MG63 (cell line): ENCODE results near the gene PFKFB3. TPM values are rescaled to one million over a fixed set of nuclear protein-coding genes. Genes with fewer than 3 reads are reported as not detected.

Experiments used
- DNase-seq: peaks from one replicate; pipeline ENCODE4 v3.0.0-alpha.2; 2020
- H3K27me3 ChIP-seq: fragments of 250-450 bp; sonication (Bioruptor Pico); 2 replicates; pipeline ENCODE4 v1.5.1; 2020; ENCODE audit warnings: mild to moderate bottlenecking, moderate library complexity
- H3K36me3 ChIP-seq: fragments of 250-450 bp; sonication (Bioruptor Pico); 2 replicates; pipeline ENCODE4 v1.5.1; 2020; ENCODE audit warnings: mild to moderate bottlenecking, moderate library complexity
- H3K4me3 ChIP-seq: fragments of 250-450 bp; sonication (Bioruptor Pico); 2 replicates; pipeline ENCODE4 v1.5.1; 2020; ENCODE audit warnings: mild to moderate bottlenecking, moderate library complexity
- H3K9me3 ChIP-seq: fragments of 250-450 bp; sonication (Bioruptor Pico); 2 replicates; pipeline ENCODE4 v1.5.1; 2020; ENCODE audit warnings: mild to moderate bottlenecking, moderate library complexity
- total RNA-seq: library from RNA; depleted of rRNA; stranded (reverse); fragments of >200 nt; shearing (Covaris generic); gene quantifications from 2 replicates; pipeline ENCODE4 v1.2.3, GENCODE V29; 2014; ENCODE audit warnings: low replicate concordance

Gene PFKFB3
- total RNA-seq, 1 experiment from 2014 or later = 7.8 TPM

GRCh38 chr10:6208799-6209235, 6.1 kb downstream of the PFKFB3 start:
- no peak for DNase-seq
- H3K36me3 ChIP-seq = peaks cover 2% of the 10 kb centered on the region
- no peaks in the 10 kb centered on the region for H3K27me3 ChIP-seq
- no peaks in the 10 kb centered on the region for H3K9me3 ChIP-seq
- no peak overlapping the region for H3K4me3 ChIP-seq

- no peaks in the 10 kb centered on the region for H3K27me3 ChIP-seq
- H3K36me3 ChIP-seq = peaks cover 11% of the 10 kb centered on the region
- H3K4me3 ChIP-seq = no peak overlapping the region
- no peaks in the 10 kb centered on the region for H3K9me3 ChIP-seq
- DNase-seq = no peak
These were observed 8.6 kb downstream of the PFKFB3 start for GRCh38 chr10:6211341-6211670.

DNA sequence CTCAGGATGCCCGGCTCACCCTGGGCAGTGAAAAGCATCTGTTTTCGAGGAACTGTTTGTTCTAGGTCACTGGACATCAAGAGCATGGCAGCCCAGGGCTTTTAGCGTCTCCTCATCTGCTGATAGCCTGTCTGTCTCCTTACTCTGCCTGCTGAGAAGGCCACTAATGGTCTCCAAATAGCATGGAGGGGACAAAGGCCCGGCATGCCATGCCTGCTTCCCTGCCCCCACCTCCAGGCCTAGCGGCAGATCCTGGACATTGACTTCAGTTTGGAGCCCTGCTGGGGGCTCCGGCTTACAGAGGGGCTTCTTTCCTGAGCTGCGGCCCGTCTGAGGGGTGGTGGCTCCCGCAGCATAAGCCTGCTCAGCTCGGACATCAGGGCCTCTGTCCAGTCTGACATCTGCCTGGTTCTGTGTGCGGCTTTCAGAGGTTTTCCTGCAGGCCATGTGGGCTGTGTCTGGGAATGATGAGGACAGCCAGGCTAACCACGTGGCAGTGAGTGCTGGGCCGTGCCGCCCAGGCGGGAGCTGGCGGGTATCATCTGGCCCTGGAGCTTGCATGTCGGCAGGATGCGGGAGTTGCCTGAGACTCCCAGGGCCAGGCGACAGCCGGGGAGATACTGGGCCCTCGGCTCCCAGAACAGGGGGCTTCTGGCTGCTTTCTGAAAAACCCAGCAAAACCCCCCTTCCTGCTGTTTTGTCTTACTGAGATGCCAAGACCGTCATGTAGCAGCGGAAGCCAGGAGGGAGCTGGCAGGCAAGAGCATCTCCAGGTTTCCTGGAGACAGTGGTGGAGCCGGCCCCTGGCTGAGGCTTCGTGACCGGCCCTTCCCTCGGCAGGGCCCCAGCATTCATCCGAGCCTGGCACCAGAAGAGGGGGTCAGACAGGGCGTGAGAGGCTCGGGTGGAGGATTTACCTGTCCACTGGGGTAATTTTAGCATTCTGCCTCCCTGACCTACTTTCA, 9.2 kb downstream of the PFKFB3 start:
- H3K9me3 ChIP-seq = no peaks in the 10 kb centered on the region
- no peak overlapping the region for H3K4me3 ChIP-seq
- no peak for DNase-seq
- no peaks in the 10 kb centered on the region for H3K27me3 ChIP-seq
- H3K36me3 ChIP-seq = peaks cover 15% of the 10 kb centered on the region

GRCh38 chr10:6212806-6213205, 10.1 kb downstream of the PFKFB3 start:
- Histone ChIP-seq H3K4me3 (no peak overlapping the region), H3K27me3 (no peaks in the 10 kb centered on the region), H3K36me3 (peaks cover 19% of the 10 kb centered on the region), H3K9me3 (no peaks in the 10 kb centered on the region)
- no peak for DNase-seq

DNA sequence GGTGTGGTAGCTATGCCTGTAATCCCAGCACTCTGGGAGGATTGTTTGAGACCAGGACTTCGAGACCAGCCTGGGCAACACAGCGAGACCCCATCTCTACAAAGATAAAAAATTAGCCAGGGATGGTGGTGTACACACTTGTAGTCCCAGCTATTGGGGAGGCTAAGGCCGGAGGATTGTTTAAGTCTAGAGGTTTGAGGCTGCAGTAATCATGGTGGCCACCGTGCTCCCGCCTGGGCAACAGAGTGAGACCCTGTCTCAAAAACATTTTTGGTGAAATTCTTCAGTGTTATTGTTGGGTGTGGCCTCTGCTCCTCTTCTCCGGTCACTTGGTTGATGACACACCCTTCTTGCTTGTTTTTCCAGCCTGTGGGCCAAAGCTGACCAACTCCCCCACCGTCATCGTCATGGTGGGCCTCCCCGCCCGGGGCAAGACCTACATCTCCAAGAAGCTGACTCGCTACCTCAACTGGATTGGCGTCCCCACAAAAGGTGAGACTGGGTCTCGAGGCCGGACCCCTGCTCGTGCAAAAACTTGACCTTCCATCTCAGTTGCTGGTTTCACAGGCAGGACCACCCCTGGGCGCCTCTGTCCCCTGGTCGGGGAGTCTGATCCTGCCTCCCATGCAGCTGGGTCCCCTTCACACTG, 10.6 kb downstream of the PFKFB3 start:
- no peak for DNase-seq
- Histone ChIP-seq H3K36me3 (peaks cover 22% of the 10 kb centered on the region), H3K27me3 (no peaks in the 10 kb centered on the region), H3K9me3 (no peaks in the 10 kb centered on the region), H3K4me3 (no peak overlapping the region)

GRCh38 chr10:6213908-6214307, 11.2 kb downstream of the PFKFB3 start:
- Histone ChIP-seq H3K27me3 (no peaks in the 10 kb centered on the region), H3K4me3 (no peak overlapping the region), H3K36me3 (peaks cover 26% of the 10 kb centered on the region), H3K9me3 (no peaks in the 10 kb centered on the region)
- no peak for DNase-seq

GRCh38 chr10:6214612-6215011, 11.9 kb downstream of the PFKFB3 start:
- no peaks in the 10 kb centered on the region for H3K9me3 ChIP-seq
- no peak for DNase-seq
- no peak overlapping the region for H3K4me3 ChIP-seq
- H3K36me3 ChIP-seq = peaks cover 33% of the 10 kb centered on the region
- H3K27me3 ChIP-seq = no peaks in the 10 kb centered on the region

DNA sequence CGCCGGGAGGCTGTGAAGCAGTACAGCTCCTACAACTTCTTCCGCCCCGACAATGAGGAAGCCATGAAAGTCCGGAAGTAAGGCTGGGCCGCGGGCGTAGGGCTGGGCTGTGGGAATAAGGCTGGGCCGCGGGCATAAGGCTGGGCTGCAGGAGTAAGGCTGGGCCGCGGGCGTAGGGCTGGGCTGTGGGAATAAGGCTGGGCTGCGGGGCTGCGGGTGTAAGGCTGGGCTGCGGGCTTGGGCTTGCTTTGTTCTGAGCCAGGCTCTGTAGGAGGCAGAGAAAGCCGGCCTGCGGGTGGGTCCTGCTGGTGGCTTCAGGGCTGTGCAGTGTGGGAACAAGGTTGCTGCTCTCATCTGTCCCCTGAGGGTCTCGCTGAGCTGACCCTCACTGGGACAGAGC, 12.5 kb downstream of the PFKFB3 start:
- Histone ChIP-seq H3K4me3 (no peak overlapping the region), H3K27me3 (no peaks in the 10 kb centered on the region), H3K36me3 (peaks cover 37% of the 10 kb centered on the region), H3K9me3 (no peaks in the 10 kb centered on the region)
- no peak for DNase-seq

DNA sequence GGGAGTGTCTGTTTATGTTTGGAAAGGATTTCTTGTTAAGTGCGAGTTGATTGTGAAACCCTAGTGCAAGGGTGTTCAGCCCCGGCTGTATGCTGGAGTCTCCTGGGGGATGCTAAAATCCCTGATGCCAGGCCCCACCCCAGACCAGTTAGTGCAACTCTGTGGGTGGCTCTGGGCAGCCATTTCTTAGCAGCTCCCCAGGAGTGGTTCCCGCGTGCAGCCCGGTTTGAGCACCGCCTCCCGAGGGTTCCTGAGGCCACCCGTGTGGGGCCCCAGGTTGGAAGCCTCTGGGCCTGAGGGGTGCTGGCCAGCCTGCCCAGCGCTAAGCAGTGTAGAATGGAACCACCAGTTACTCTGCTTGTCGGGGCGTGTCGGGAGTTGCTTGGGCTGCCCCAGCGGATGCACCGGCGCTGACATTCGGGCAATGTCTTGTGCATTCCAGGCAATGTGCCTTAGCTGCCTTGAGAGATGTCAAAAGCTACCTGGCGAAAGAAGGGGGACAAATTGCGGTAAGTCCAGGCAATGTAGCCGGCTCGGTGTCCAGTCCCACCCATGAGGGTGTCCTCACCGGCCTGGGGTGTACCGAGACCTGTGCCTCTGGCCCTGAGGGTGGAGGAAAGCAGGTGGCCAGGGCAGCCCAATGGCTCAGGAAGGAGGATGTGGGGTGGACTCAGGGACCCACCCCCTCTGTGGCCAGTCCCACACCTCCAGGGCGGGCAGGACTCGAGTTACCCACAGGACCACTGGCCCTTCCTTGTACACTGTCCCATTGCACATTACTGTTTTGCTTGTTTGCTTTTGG, 13.2 kb downstream of the PFKFB3 start:
- H3K27me3 ChIP-seq = no peaks in the 10 kb centered on the region
- no peak for DNase-seq
- H3K9me3 ChIP-seq = no peaks in the 10 kb centered on the region
- H3K4me3 ChIP-seq = no peak overlapping the region
- peaks cover 41% of the 10 kb centered on the region for H3K36me3 ChIP-seq

GRCh38 chr10:6216916-6217315, 14.2 kb downstream of the PFKFB3 start:
- Histone ChIP-seq H3K4me3 (no peak overlapping the region), H3K36me3 (peaks cover 44% of the 10 kb centered on the region), H3K27me3 (no peaks in the 10 kb centered on the region), H3K9me3 (no peaks in the 10 kb centered on the region)
- no peak for DNase-seq

- no peak for DNase-seq
- H3K9me3 ChIP-seq = no peaks in the 10 kb centered on the region
- H3K36me3 ChIP-seq = peaks cover 51% of the 10 kb centered on the region
- no peak overlapping the region for H3K4me3 ChIP-seq
- H3K27me3 ChIP-seq = no peaks in the 10 kb centered on the region
These were observed 14.9 kb downstream of the PFKFB3 start for GRCh38 chr10:6217611-6218010.

DNA sequence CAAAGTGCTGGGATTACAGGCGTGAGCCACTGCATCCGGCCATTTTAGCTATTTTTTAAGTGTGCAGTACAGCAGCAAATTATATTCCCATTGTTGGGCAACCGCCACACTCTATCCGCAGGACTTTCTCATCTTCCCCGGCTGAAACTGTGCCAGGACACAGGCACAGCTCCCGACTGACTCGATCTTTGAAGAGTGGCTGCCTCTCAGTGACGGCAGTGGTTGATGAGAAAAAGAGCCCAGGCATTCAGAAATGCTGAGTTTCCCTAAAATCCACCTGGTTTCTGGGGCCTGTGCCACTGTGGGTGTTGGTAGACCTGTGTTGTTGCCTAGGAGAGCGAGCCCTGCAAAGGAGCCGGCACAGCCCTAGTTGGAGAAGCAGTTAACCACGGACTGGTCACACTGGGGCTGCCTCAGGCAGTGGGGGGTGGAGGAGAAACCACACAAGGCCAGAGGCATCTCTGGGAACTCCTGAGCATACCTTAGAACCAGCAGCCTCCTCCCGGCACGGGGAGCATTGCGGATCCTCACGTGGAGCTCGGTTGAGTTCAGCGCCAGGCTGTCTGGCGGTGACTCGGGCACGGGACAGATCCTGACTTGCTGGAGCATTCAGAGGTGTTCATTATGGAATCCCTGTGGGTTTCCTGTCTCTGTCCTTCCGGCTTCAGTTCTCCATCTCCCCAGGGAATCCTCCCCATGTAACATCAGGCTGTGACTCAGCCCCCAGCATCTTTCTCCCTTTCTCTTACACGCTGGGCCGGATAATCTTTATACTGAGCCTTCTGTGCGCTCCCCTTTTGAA, 16.2 kb downstream of the PFKFB3 start:
- no peak for DNase-seq

DNA sequence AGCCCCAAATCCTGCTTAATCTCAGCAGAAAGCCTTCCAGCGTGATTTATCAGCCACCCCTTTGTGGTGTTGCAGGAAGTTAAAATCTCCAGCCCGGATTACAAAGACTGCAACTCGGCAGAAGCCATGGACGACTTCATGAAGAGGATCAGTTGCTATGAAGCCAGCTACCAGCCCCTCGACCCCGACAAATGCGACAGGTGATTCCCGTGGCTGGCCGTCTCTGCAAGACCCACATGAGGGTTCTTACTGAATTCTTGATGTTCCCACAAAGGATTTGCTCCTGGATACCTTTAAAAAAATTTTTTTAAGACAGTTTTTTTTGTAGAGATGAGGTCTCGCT, 16.7 kb downstream of the PFKFB3 start:
- no peaks in the 10 kb centered on the region for H3K27me3 ChIP-seq
- no peaks in the 10 kb centered on the region for H3K9me3 ChIP-seq
- no peak for DNase-seq
- H3K36me3 ChIP-seq = peaks cover 60% of the 10 kb centered on the region
- no peak overlapping the region for H3K4me3 ChIP-seq

More for the DNA sequence above, 16.2 kb downstream of the PFKFB3 start:
- Histone ChIP-seq H3K4me3 (no peak overlapping the region), H3K9me3 (no peaks in the 10 kb centered on the region), H3K27me3 (no peaks in the 10 kb centered on the region), H3K36me3 (peaks cover 57% of the 10 kb centered on the region)

DNA sequence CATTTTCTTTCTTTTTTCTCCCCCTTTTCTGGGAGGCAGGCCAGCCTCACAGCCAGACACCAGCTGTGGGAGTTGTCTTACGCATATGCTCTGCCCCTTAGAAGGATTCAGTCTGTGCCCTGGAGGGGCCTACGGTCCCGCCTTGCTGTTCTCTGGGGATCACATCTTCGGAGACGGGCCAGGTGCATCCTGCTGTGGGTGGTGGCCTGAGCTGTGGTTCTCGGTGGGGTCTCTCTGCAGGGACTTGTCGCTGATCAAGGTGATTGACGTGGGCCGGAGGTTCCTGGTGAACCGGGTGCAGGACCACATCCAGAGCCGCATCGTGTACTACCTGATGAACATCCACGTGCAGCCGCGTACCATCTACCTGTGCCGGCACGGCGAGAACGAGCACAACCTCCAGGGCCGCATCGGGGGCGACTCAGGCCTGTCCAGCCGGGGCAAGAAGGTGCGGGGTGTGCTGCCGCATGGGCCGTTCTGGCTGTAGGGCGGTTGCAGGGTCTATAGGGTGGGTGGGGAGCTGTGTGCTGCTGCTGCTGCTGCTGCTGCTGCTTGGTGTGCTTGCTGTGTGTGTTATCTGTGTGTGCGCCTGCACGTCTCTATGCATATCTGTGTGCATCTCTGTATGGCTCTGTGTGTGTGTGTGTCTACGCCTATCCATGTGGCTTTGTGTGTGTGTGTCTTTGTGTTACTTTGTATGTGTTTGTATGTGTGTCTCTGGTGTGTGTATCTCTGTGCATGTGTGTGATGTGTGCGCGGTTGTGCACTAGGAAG, 17.9 kb downstream of the PFKFB3 start:
- Histone ChIP-seq H3K36me3 (peaks cover 55% of the 10 kb centered on the region), H3K4me3 (no peak overlapping the region), H3K9me3 (no peaks in the 10 kb centered on the region), H3K27me3 (no peaks in the 10 kb centered on the region)
- DNase-seq = no peak

GRCh38 chr10:6221192-6221940, 18.6 kb downstream of the PFKFB3 start:
- H3K27me3 ChIP-seq = no peaks in the 10 kb centered on the region
- no peaks in the 10 kb centered on the region for H3K9me3 ChIP-seq
- peaks cover 57% of the 10 kb centered on the region for H3K36me3 ChIP-seq
- H3K4me3 ChIP-seq = no peak overlapping the region
- DNase-seq = no peak
